HCT116 (cell line): ENCODE results near the gene MAP3K21.

Experiments
- CEBPB ChIP-seq: IDR thresholded peaks from 2 replicates; pipeline ENCODE4 v1.6.1; 2012; ENCODE audit warnings: low read depth
- EZH2 ChIP-seq: fragments of 200-600 bp; sonication (generic); IDR thresholded peaks from 2 replicates; pipeline ENCODE4 v1.6.1; 2017; ENCODE audit warnings: antibody characterized with exemption, mixed run types
- EZH2phosphoT487 ChIP-seq: fragments of 200-600 bp; IDR thresholded peaks from 2 replicates; pipeline ENCODE4 v1.6.1; 2018; ENCODE audit warnings: antibody characterized with exemption, borderline replicate concordance
- FOSL1 ChIP-seq: IDR thresholded peaks from 2 replicates; pipeline ENCODE4 v1.6.1; 2012; ENCODE audit warnings: low read depth
- JUND ChIP-seq: IDR thresholded peaks from 2 replicates; pipeline ENCODE4 v1.6.1; 2012
- POLR2A ChIP-seq: IDR thresholded peaks from 2 replicates; pipeline ENCODE4 v1.7.0; 2011; ENCODE audit warnings: borderline replicate concordance; ENCODE audit not compliant: insufficient read depth, insufficient read length; ENCODE audit errors: extremely low read depth
- REST ChIP-seq: IDR thresholded peaks from 2 replicates; pipeline ENCODE4 v1.6.1; 2012; ENCODE audit warnings: low read depth
- SIN3A ChIP-seq: IDR thresholded peaks from 2 replicates; pipeline ENCODE4 v1.6.1; 2012; ENCODE audit warnings: low read depth
- SP1 ChIP-seq: IDR thresholded peaks from 2 replicates; pipeline ENCODE4 v1.6.1; 2012; ENCODE audit warnings: low read depth
- TCF7L2 ChIP-seq: IDR thresholded peaks from 2 replicates; pipeline ENCODE4 v1.7.0; 2011; ENCODE audit warnings: borderline replicate concordance, inconsistent platforms; ENCODE audit not compliant: insufficient read depth, insufficient read length; ENCODE audit errors: extremely low read depth
- YY1 ChIP-seq: IDR thresholded peaks from 2 replicates; pipeline ENCODE4 v1.6.1; 2011; ENCODE audit warnings: low read length, low read depth, moderate library complexity, mild to moderate bottlenecking; ENCODE audit not compliant: insufficient replicate concordance; ENCODE audit errors: extremely low read depth
- TF ChIP-seq, protein P1 (sequence below): IDR thresholded peaks from 2 replicates; pipeline ENCODE4 v1.6.1; 2012
- TF ChIP-seq, protein P2 (sequence below), 3 experiments: fragments of 200-600 bp in 1 of 3; sonication (generic) in 1 of 3; IDR thresholded peaks in 2 of 3; conservative IDR thresholded peaks in 1 of 3; 2 replicates each; pipeline ENCODE4 v1.5.1; 2012 to 2017; ENCODE audit warnings: low read depth in 2 of 3, low read length in 2 of 3, antibody characterized with exemption in 1 of 3, borderline replicate concordance in 1 of 3, control low read depth in 1 of 3, mild to moderate bottlenecking in 1 of 3, mixed read lengths in 1 of 3, mixed run types in 1 of 3, moderate library complexity in 1 of 3; ENCODE audit not compliant: insufficient read depth in 1 of 3
- TF ChIP-seq, protein P3 (sequence below): IDR thresholded peaks from 2 replicates; pipeline ENCODE4 v1.6.1; 2011; ENCODE audit warnings: mild to moderate bottlenecking, low read length, moderate library complexity; ENCODE audit not compliant: insufficient replicate concordance; ENCODE audit errors: extremely low read depth

- no peak for TF ChIP-seq SP1
- TF ChIP-seq, protein P1, sequence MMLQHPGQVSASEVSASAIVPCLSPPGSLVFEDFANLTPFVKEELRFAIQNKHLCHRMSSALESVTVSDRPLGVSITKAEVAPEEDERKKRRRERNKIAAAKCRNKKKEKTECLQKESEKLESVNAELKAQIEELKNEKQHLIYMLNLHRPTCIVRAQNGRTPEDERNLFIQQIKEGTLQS, result no peak
- TF ChIP-seq, protein P2, sequence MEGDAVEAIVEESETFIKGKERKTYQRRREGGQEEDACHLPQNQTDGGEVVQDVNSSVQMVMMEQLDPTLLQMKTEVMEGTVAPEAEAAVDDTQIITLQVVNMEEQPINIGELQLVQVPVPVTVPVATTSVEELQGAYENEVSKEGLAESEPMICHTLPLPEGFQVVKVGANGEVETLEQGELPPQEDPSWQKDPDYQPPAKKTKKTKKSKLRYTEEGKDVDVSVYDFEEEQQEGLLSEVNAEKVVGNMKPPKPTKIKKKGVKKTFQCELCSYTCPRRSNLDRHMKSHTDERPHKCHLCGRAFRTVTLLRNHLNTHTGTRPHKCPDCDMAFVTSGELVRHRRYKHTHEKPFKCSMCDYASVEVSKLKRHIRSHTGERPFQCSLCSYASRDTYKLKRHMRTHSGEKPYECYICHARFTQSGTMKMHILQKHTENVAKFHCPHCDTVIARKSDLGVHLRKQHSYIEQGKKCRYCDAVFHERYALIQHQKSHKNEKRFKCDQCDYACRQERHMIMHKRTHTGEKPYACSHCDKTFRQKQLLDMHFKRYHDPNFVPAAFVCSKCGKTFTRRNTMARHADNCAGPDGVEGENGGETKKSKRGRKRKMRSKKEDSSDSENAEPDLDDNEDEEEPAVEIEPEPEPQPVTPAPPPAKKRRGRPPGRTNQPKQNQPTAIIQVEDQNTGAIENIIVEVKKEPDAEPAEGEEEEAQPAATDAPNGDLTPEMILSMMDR (IDR thresholded peaks at IDR 0.05 in 2 of 3, conservative IDR thresholded peaks at IDR 0.05 in 1 of 3; ENCODE audit: borderline replicate concordance in 1 of 3, insufficient read depth in 1 of 3, low read depth in 2 of 3, low read length in 2 of 3), result no peak
- no peak for TF ChIP-seq TCF7L2
- TF ChIP-seq, protein P3, sequence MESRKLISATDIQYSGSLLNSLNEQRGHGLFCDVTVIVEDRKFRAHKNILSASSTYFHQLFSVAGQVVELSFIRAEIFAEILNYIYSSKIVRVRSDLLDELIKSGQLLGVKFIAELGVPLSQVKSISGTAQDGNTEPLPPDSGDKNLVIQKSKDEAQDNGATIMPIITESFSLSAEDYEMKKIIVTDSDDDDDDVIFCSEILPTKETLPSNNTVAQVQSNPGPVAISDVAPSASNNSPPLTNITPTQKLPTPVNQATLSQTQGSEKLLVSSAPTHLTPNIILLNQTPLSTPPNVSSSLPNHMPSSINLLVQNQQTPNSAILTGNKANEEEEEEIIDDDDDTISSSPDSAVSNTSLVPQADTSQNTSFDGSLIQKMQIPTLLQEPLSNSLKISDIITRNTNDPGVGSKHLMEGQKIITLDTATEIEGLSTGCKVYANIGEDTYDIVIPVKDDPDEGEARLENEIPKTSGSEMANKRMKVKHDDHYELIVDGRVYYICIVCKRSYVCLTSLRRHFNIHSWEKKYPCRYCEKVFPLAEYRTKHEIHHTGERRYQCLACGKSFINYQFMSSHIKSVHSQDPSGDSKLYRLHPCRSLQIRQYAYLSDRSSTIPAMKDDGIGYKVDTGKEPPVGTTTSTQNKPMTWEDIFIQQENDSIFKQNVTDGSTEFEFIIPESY, result no peak
- no peak for TF ChIP-seq CEBPB
- TF ChIP-seq EZH2, result no peak
- no peak for TF ChIP-seq REST
- no peak for TF ChIP-seq YY1
- no peak for TF ChIP-seq SIN3A
- TF ChIP-seq POLR2A, result no peak
- no peak for TF ChIP-seq JUND
- no peak for TF ChIP-seq EZH2phosphoT487
- no peak for TF ChIP-seq FOSL1
Measured at GRCh38 chr1:233333086-233333485, 5.6 kb downstream of the MAP3K21 start.
